NCI-H526 treated with DMSO at 0.1 percent for 48 hours (cell line): ENCODE data around the gene SCML1.

ENCODE experiments used
- DNase-seq: peaks from one replicate; lab custom pipeline; 2025; lab: John Stamatoyannopoulos, UW

Gene SCML1

DNA sequence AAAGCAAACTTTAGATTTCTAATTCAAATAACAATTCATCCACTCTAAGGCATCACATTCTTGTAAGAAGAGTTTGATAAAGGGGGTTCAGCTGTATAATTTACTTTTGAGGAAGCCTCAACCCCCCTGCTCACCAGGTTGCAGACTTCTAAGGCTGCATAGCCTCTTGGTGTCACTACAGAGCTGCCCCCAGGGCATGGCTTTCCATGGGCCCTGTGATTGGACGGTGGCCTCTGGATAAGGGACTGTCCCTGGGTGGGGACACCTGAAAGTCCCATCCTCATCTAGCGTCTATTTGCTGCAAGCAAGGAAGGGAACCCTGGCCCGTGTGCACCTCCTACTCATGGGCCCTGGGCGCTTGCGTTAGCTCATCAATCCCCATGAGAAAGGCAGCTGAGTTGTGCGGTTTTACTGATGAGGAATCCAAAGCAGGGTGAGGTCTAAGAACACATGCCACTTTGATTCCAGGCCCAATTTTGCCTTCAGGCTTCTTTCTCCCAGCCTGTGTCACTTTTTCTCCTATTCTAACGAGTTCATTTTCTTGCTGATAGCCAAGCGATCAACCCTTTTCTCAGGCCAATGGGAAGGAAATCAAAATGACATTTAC lies 51.8 kb downstream of the SCML1 start:
- no peak for DNase-seq

GRCh38 chrX:17792826-17793225 lies 55.5 kb downstream of the SCML1 start:
- DNase-seq = no peak

GRCh38 chrX:17798921-17799320 lies 61.6 kb downstream of the SCML1 start:
- no peak for DNase-seq

- DNase-seq = no peak
Observed at GRCh38 chrX:17801431-17801830, 64.1 kb downstream of the SCML1 start.

DNA sequence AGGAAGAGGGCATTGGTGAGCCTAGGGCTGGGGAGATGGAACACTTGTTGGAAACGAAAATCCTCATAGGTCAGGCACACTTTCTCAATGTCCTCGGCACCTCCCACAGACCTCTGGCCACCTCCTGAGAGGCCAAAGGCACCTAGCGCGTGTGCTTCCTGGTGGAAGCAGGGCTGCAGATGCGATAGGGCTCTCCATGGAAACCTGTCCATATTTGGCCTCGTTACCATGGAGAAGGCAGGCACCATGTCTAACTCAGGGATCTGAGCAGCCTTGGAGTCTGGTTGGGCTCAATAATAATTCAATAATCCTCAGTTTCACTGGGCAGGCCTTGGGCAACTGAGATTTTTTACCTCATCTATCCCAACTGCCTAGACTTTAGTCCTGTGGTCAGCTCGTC lies 65.5 kb downstream of the SCML1 start:
- no peak for DNase-seq

DNA sequence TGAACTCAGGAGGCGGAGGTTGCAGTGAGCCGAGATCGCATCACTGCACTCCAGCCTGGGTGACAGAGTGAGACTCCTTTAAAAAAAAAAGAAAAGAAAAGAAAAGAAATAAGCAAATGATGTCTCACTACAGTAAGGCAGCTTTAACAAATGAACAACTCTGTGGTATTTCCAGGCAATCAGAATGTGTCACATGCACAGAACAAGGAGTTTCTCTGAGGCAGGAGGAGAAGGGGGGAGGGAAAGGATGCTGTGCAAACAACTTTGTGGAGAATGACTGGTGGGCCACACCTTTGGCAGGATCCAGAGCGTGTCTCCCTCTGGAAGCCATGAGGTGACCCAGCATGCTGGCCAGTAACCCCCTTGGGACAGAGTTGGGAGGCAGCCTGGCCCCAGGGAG lies 66.2 kb downstream of the SCML1 start:
- DNase-seq = no peak
